ENCODE results near the gene SPTLC3. TPM values are rescaled to one million over a fixed set of nuclear protein-coding genes. Genes with fewer than 3 reads are reported as not detected.

SPTLC3 gene
- total RNA-seq, 1 experiment from 2014 or later, result 0.03 TPM

- ATAC-seq (no peak), DNase-seq (ENCODE audit: low read depth, low spot score) (no peak)
- Histone ChIP-seq H3K4me1 (ENCODE audit: control insufficient read depth, insufficient read depth, low read length) (no peaks in the 10 kb centered on the region), H3K9me3 (ENCODE audit: control insufficient read depth, insufficient read depth, low read depth, low read length) (no peaks in the 10 kb centered on the region), H3K27me3 (ENCODE audit: control insufficient read depth, insufficient read depth, low read length) (peaks cover 5% of the 10 kb centered on the region; the same call in 1 of the 2 replicates), H3K4me3 (ENCODE audit: low read depth in 2 of 2, low read length in 2 of 2) (no peak overlapping the region), H3K27ac (ENCODE audit: low read length) (no peak overlapping the region), H3K36me3 (ENCODE audit: control insufficient read depth, insufficient read depth, low read length) (no peaks in the 10 kb centered on the region)
- intact Hi-C loops (cut with micrococcal nuclease; ENCODE audit: unreplicated experiment) (loop anchor here (2.0 to 10.0 kb wide), 3 partner anchors 135 to 1531 kb away; no protein-coding TSS in a partner anchor), in situ Hi-C loops (cut with HindIII; ENCODE audit: low pct_unique_long_range_greater_than_20kb, low sequenced_read_pairs) (no loop called here)
- ChIA-PET POLR2A (no interaction called here), CTCF (no interaction called here)
- no TSS peak for BruUV-seq (replicated peaks)
- TF ChIP-seq SIN3A (IDR thresholded peaks at IDR 0.05; ENCODE audit: borderline replicate concordance, insufficient read depth, low read depth, low read length) (no peak), TCF7L2 (IDR thresholded peaks at IDR 0.05; ENCODE audit: low read depth, low read length) (no peak), CTCF (IDR thresholded peaks at IDR 0.05) (peak; percentile 67; the same call in 1 of the 2 replicates)
Measured at GRCh38 chr20:13105864-13106457, 97.2 kb downstream of the SPTLC3 start.

GRCh38 chr20:13109658-13110057, 100.9 kb downstream of the SPTLC3 start:
- DNase-seq (ENCODE audit: low read depth, low spot score), result no peak
- no peak for ATAC-seq
- no peak overlapping the region for H3K27ac ChIP-seq (ENCODE audit: low read length)
- H3K4me1 ChIP-seq (ENCODE audit: control insufficient read depth, insufficient read depth, low read length), result no peaks in the 10 kb centered on the region
- in situ Hi-C loops (cut with HindIII; ENCODE audit: low pct_unique_long_range_greater_than_20kb, low sequenced_read_pairs) (no loop called here), intact Hi-C loops (cut with micrococcal nuclease; ENCODE audit: unreplicated experiment) (loop anchor here (10.0 kb wide), 2 partner anchors 155 to 1535 kb away; no protein-coding TSS in a partner anchor)
- no peaks in the 10 kb centered on the region for H3K9me3 ChIP-seq (ENCODE audit: control insufficient read depth, insufficient read depth, low read depth, low read length)
- H3K27me3 ChIP-seq (ENCODE audit: control insufficient read depth, insufficient read depth, low read length), result peaks cover 5% of the 10 kb centered on the region; the same call in 1 of the 2 replicates
- BruUV-seq (replicated peaks), result no TSS peak
- H3K36me3 ChIP-seq (ENCODE audit: control insufficient read depth, insufficient read depth, low read length), result no peaks in the 10 kb centered on the region
- TF ChIP-seq TCF7L2 (IDR thresholded peaks at IDR 0.05; ENCODE audit: low read depth, low read length), result no peak
- TF ChIP-seq REST (IDR thresholded peaks at IDR 0.05; ENCODE audit: insufficient read depth in 1 of 2, low read depth in 2 of 2, low read length in 1 of 2), result no peak
- TF ChIP-seq CTCF (IDR thresholded peaks at IDR 0.05), result no peak
- TF ChIP-seq SIN3A (IDR thresholded peaks at IDR 0.05; ENCODE audit: borderline replicate concordance, insufficient read depth, low read depth, low read length), result no peak
- TF ChIP-seq POLR2AphosphoS5 (IDR thresholded peaks at IDR 0.05; ENCODE audit: low read depth, low read length), result no peak
- ChIA-PET CTCF (no interaction called here), POLR2A (interaction anchor here (0.7 kb wide), 1 partner anchor 562 kb away, joined by 3 read pairs; no protein-coding TSS in a partner anchor)
- no peak overlapping the region for H3K4me3 ChIP-seq (ENCODE audit: low read depth in 2 of 2, low read length in 2 of 2)
